Neural cell (in vitro differentiated cells): Measurements from ENCODE around the gene CAMK1. TPM values are rescaled to one million over a fixed set of nuclear protein-coding genes. Genes with fewer than 3 reads are reported as not detected.

Source experiments
- H2AFZ ChIP-seq: fragments of 200-600, 300-800 bp; sonication (generic), shearing (Covaris generic); 2 replicates; pipeline ENCODE4 v1.6.0; 2014; ENCODE audit warnings: low read depth, mild to moderate bottlenecking, antibody characterized with exemption, low read length, moderate library complexity
- H3F3A ChIP-seq: fragments of 200-600 bp; shearing (Covaris generic); 2 replicates; pipeline ENCODE4 v1.6.1; 2016; ENCODE audit warnings: mild to moderate bottlenecking, moderate library complexity, mixed read lengths, antibody characterized with exemption, low read length; ENCODE audit not compliant: insufficient read depth, poor library complexity, severe bottlenecking
- H3K27ac ChIP-seq: fragments of 200-600, 300-800 bp; sonication (generic), shearing (Covaris generic); 2 replicates; pipeline ENCODE4 v1.5.1; 2014; ENCODE audit warnings: mild to moderate bottlenecking, low read length, moderate library complexity
- H3K27me3 ChIP-seq: fragments of 300-800, 200-600 bp; sonication (generic), shearing (Covaris generic); 2 replicates; pipeline ENCODE4 v1.6.0; 2014; ENCODE audit warnings: mild to moderate bottlenecking, low read depth, low read length, moderate library complexity; ENCODE audit not compliant: insufficient read depth
- H3K36me3 ChIP-seq: fragments of 300-800, 200-600 bp; sonication (generic), shearing (Covaris generic); 2 replicates; pipeline ENCODE4 v1.5.1; 2014; ENCODE audit warnings: mild to moderate bottlenecking, antibody characterized with exemption, low read length, moderate library complexity; ENCODE audit not compliant: insufficient read depth
- H3K4me2 ChIP-seq: fragments of 300-800, 200-600 bp; sonication (generic), shearing (Covaris generic); 2 replicates; pipeline ENCODE4 v1.6.0; 2014; ENCODE audit warnings: mild to moderate bottlenecking, low read length
- H3K4me3 ChIP-seq: fragments of 300-800, 200-600 bp; sonication (generic), shearing (Covaris generic); 2 replicates; pipeline ENCODE4 v1.5.1; 2014; ENCODE audit warnings: mild to moderate bottlenecking, low read length, moderate library complexity
- H3K79me2 ChIP-seq: fragments of 200-600 bp; shearing (Covaris generic); replicated peaks from 2 replicates; pipeline ENCODE4 v1.6.0; 2014; ENCODE audit warnings: mild to moderate bottlenecking, low read length, moderate library complexity; ENCODE audit not compliant: insufficient read depth
- H3K9ac ChIP-seq: fragments of 300-800, 200-600 bp; sonication (generic), shearing (Covaris generic); 2 replicates; pipeline ENCODE4 v1.6.1; 2016; ENCODE audit warnings: mild to moderate bottlenecking, low read length, mixed read lengths
- H3K9me2 ChIP-seq: fragments of 200-600 bp; shearing (Covaris generic); 2 replicates; pipeline ENCODE4 v1.6.1; 2016; ENCODE audit warnings: mild to moderate bottlenecking, low read length, mixed read lengths; ENCODE audit not compliant: insufficient read depth
- H3K9me3 ChIP-seq: fragments of 200-600, 300-800 bp; sonication (generic), shearing (Covaris generic); 2 replicates; pipeline ENCODE4 v1.6.1; 2016; ENCODE audit warnings: mild to moderate bottlenecking, mixed run types, low read length, moderate library complexity, mixed read lengths
- H4K20me1 ChIP-seq: fragments of 200-600 bp; shearing (Covaris generic); 2 replicates; pipeline ENCODE4 v1.6.1; 2016; ENCODE audit warnings: mild to moderate bottlenecking, mixed run types; ENCODE audit not compliant: insufficient read depth
- CTCF ChIP-seq: fragments of 450-650 bp; IDR thresholded peaks from 2 replicates; pipeline ENCODE4 v1.5.1; 2014; ENCODE audit warnings: antibody characterized with exemption, mild to moderate bottlenecking, moderate library complexity; ENCODE audit not compliant: poor library complexity, severe bottlenecking
- EP300 ChIP-seq: fragments of 450-650 bp; conservative IDR thresholded peaks from 2 replicates; pipeline ENCODE4 v1.6.1; 2014; ENCODE audit warnings: antibody characterized with exemption, mild to moderate bottlenecking, moderate library complexity; ENCODE audit not compliant: poor library complexity, severe bottlenecking
- EZH2 ChIP-seq: fragments of 200-600, 300-800 bp; shearing (Covaris generic), sonication (generic); IDR thresholded peaks from 2 replicates; pipeline ENCODE4 v1.6.1; 2014; ENCODE audit warnings: antibody characterized with exemption, low read length, borderline replicate concordance, mild to moderate bottlenecking; ENCODE audit not compliant: insufficient read depth, poor library complexity, severe bottlenecking
- MXI1 ChIP-seq: fragments of 450-650 bp; conservative IDR thresholded peaks from 2 replicates; pipeline ENCODE4 v1.6.1; 2014; ENCODE audit warnings: antibody characterized with exemption, mild to moderate bottlenecking; ENCODE audit not compliant: poor library complexity, severe bottlenecking
- POLR2AphosphoS5 ChIP-seq: IDR thresholded peaks from 2 replicates; pipeline ENCODE4 v1.6.1; 2012
- RAD21 ChIP-seq: fragments of 450-650 bp; conservative IDR thresholded peaks from 2 replicates; pipeline ENCODE4 v1.6.1; 2014; ENCODE audit warnings: antibody characterized with exemption, mild to moderate bottlenecking, moderate library complexity
- REST ChIP-seq: IDR thresholded peaks from 2 replicates; pipeline ENCODE4 v1.6.1; 2012; ENCODE audit warnings: borderline replicate concordance
- SMC3 ChIP-seq: fragments of 450-650 bp; conservative IDR thresholded peaks from 2 replicates; pipeline ENCODE4 v1.6.1; 2014; ENCODE audit warnings: antibody characterized with exemption, mild to moderate bottlenecking, moderate library complexity; ENCODE audit not compliant: poor library complexity
- TAF1 ChIP-seq: IDR thresholded peaks from 2 replicates; pipeline ENCODE4 v1.6.1; 2012; ENCODE audit warnings: low read depth
- polyA plus RNA-seq: library from polyadenylated mRNA; depleted of rRNA; stranded (reverse); fragments of >200 nt; gene quantifications from 2 replicates; pipeline ENCODE4 v1.2.3, GENCODE V29; 2014

The CAMK1 gene
- polyA plus RNA-seq, 1 donor from 2014 or later: 18.7 TPM

- Histone ChIP-seq H4K20me1 (no peaks in the 10 kb centered on the region), H3F3A (no peaks in the 10 kb centered on the region), H3K4me3 (no peak overlapping the region), H3K4me2 (no peak overlapping the region), H2AFZ (no peak overlapping the region), H3K27me3 (no peaks in the 10 kb centered on the region), H3K79me2 (no peaks in the 10 kb centered on the region), H3K9ac (no peak overlapping the region), H3K9me2 (no peaks in the 10 kb centered on the region), H3K9me3 (no peaks in the 10 kb centered on the region), H3K36me3 (peaks cover 9% of the 10 kb centered on the region), H3K27ac (no peak overlapping the region)
- TF ChIP-seq SMC3 (no peak), MXI1 (no peak)
Observed at GRCh38 chr3:9739181-9739580, 30.6 kb downstream of the CAMK1 start.

- no peak for TF ChIP-seq CTCF
- no peak for TF ChIP-seq TAF1
- no peak for TF ChIP-seq MXI1
- TF ChIP-seq POLR2AphosphoS5: no peak
- TF ChIP-seq EZH2: no peak
- TF ChIP-seq REST: no peak
- no peak for TF ChIP-seq SMC3
- TF ChIP-seq RAD21: no peak
- no peak for TF ChIP-seq EP300
- H3K27me3 ChIP-seq: no peaks in the 10 kb centered on the region
- no peak overlapping the region for H2AFZ ChIP-seq
- no peak overlapping the region for H3K27ac ChIP-seq
- H3K4me2 ChIP-seq: no peak overlapping the region
- no peaks in the 10 kb centered on the region for H3F3A ChIP-seq
- H3K9me2 ChIP-seq: no peaks in the 10 kb centered on the region
- peaks cover 22% of the 10 kb centered on the region for H3K79me2 ChIP-seq
- no peak overlapping the region for H3K4me3 ChIP-seq
- no peaks in the 10 kb centered on the region for H4K20me1 ChIP-seq
- peaks cover 9% of the 10 kb centered on the region for H3K36me3 ChIP-seq
- H3K9ac ChIP-seq: no peak overlapping the region
- H3K9me3 ChIP-seq: no peaks in the 10 kb centered on the region
Observed at GRCh38 chr3:9736831-9737230, 32.9 kb downstream of the CAMK1 start.

- Histone ChIP-seq H3K4me3 (peak overlapping the region; percentile 97), H3K36me3 (peaks cover 5% of the 10 kb centered on the region), H4K20me1 (no peaks in the 10 kb centered on the region), H2AFZ (no peak overlapping the region), H3K27me3 (no peaks in the 10 kb centered on the region), H3K9ac (peak overlapping the region; percentile 92), H3K27ac (no peak overlapping the region), H3K79me2 (peaks cover 23% of the 10 kb centered on the region), H3K9me3 (no peaks in the 10 kb centered on the region), H3F3A (no peaks in the 10 kb centered on the region), H3K9me2 (no peaks in the 10 kb centered on the region), H3K4me2 (peak overlapping the region; percentile 82)
- no peak for TF ChIP-seq EZH2
- TF ChIP-seq EP300: no peak
- no peak for TF ChIP-seq MXI1
- TF ChIP-seq TAF1: no peak
- TF ChIP-seq REST: no peak
- no peak for TF ChIP-seq RAD21
- no peak for TF ChIP-seq SMC3
- no peak for TF ChIP-seq POLR2AphosphoS5
- no peak for TF ChIP-seq CTCF
Observed at GRCh38 chr3:9732740-9733115, 37.0 kb downstream of the CAMK1 start.
